HEK293 (cell line): ENCODE results near the gene AGAP1.

Source experiments
- CTCF ChIP-seq: fragments of 450-650 bp; formaldehyde crosslinking; IDR thresholded peaks from 2 replicates; pipeline ENCODE4 v1.5.1; 2016; ENCODE audit warnings: missing biosample characterization, missing genetic modification characterization
- TSHZ1 ChIP-seq: fragments of 450-650 bp; formaldehyde crosslinking; IDR thresholded peaks from 2 replicates; pipeline ENCODE4 v1.5.1; 2016; ENCODE audit warnings: missing biosample characterization, missing genetic modification characterization, borderline replicate concordance
- ZFP41 ChIP-seq: fragments of 450-650 bp; formaldehyde crosslinking; IDR thresholded peaks from 2 replicates; pipeline ENCODE4 v1.5.1; 2016; ENCODE audit warnings: missing biosample characterization, missing genetic modification characterization, borderline replicate concordance
- ZNF121 ChIP-seq: fragments of 450-650 bp; formaldehyde crosslinking; IDR thresholded peaks from 2 replicates; pipeline ENCODE4 v1.5.1; 2016; ENCODE audit warnings: missing biosample characterization, missing genetic modification characterization
- ZNF184 ChIP-seq: fragments of 450-650 bp; IDR thresholded peaks from 2 replicates; pipeline ENCODE4 v1.5.1; 2018; ENCODE audit warnings: missing biosample characterization, mild to moderate bottlenecking, missing genetic modification characterization
- ZNF2 ChIP-seq: fragments of 450-650 bp; formaldehyde crosslinking; IDR thresholded peaks from 2 replicates; pipeline ENCODE4 v1.5.1; 2016; ENCODE audit warnings: missing biosample characterization, missing genetic modification characterization
- ZNF274 ChIP-seq, 2 experiments: fragments of 200-500 bp in 1 of 2; fragments of 450-650 bp in 1 of 2; sonication (Bioruptor generic) in 1 of 2; formaldehyde crosslinking in 1 of 2; IDR thresholded peaks; 2 replicates each; pipeline versions ENCODE4 v1.5.1 to v1.6.1; 2014 to 2016; ENCODE audit warnings: borderline replicate concordance in 1 of 2, inconsistent platforms in 1 of 2, low read length in 1 of 2, missing biosample characterization in 1 of 2, missing genetic modification characterization in 1 of 2
- ZNF433 ChIP-seq: fragments of 450-650 bp; formaldehyde crosslinking; IDR thresholded peaks from 2 replicates; pipeline ENCODE4 v1.5.1; 2016; ENCODE audit warnings: missing biosample characterization, missing genetic modification characterization, low read depth
- ZNF626 ChIP-seq: fragments of 450-650 bp; sonication (Bioruptor Pico); formaldehyde crosslinking; IDR thresholded peaks from 2 replicates; pipeline ENCODE4 v1.5.1; 2018; ENCODE audit warnings: missing biosample characterization, missing genetic modification characterization, inconsistent platforms
- ZNF704 ChIP-seq: fragments of 450-650 bp; formaldehyde crosslinking; IDR thresholded peaks from 2 replicates; pipeline ENCODE4 v1.5.1; 2016; ENCODE audit warnings: missing biosample characterization, missing genetic modification characterization
- TF ChIP-seq, protein P1 (sequence below): fragments of 450-650 bp; formaldehyde crosslinking; IDR thresholded peaks from 2 replicates; pipeline ENCODE4 v1.5.1; 2016; ENCODE audit warnings: missing biosample characterization, missing genetic modification characterization

- TF ChIP-seq, protein P1, sequence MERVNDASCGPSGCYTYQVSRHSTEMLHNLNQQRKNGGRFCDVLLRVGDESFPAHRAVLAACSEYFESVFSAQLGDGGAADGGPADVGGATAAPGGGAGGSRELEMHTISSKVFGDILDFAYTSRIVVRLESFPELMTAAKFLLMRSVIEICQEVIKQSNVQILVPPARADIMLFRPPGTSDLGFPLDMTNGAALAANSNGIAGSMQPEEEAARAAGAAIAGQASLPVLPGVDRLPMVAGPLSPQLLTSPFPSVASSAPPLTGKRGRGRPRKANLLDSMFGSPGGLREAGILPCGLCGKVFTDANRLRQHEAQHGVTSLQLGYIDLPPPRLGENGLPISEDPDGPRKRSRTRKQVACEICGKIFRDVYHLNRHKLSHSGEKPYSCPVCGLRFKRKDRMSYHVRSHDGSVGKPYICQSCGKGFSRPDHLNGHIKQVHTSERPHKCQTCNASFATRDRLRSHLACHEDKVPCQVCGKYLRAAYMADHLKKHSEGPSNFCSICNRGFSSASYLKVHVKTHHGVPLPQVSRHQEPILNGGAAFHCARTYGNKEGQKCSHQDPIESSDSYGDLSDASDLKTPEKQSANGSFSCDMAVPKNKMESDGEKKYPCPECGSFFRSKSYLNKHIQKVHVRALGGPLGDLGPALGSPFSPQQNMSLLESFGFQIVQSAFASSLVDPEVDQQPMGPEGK (tag by site-specific recombination) = no peak
- no peak for TF ChIP-seq ZNF704 (tag by site-specific recombination)
- TF ChIP-seq ZNF184 (tag by site-specific recombination) = no peak
- no peak for TF ChIP-seq ZFP41 (tag by site-specific recombination)
- no peak for TF ChIP-seq ZNF2 (tag by site-specific recombination)
- TF ChIP-seq ZNF626 (tag by site-specific recombination) = no peak
- TF ChIP-seq CTCF (tag by site-specific recombination) = no peak
- TF ChIP-seq ZNF121 (tag by site-specific recombination) = no peak
- no peak for TF ChIP-seq ZNF274 (IDR thresholded peaks at IDR 0.05; ENCODE audit: low read length)
- TF ChIP-seq ZNF274 (tag by site-specific recombination; IDR thresholded peaks at IDR 0.05; ENCODE audit: borderline replicate concordance) = no peak
- TF ChIP-seq TSHZ1 (tag by site-specific recombination) = no peak
- no peak for TF ChIP-seq ZNF433 (tag by site-specific recombination)
These were observed 615.6 kb downstream of the AGAP1 start for GRCh38 chr2:236109473-236109872.
